SK-MEL-5 (cell line): ENCODE data around the gene PLXDC2. TPM values are rescaled to one million over a fixed set of nuclear protein-coding genes. Genes with fewer than 3 reads are reported as not detected.
"Not testable (repeated sequence)": the region's sequence is repeated elsewhere in the genome, so short reads cannot be mapped to it uniquely, and the experiment has no call there.

Experiments
- DNase-seq: peaks from one replicate; pipeline ENCODE4 v3.0.0-alpha.2; 2016; ENCODE audit warnings: low read depth, low spot score
- in situ Hi-C: cut with HindIII; loops from 2 replicates; pipeline ENCODE4 v1.10.0; 2016; ENCODE audit warnings: low sequenced_read_pairs, high pct_unique_total_duplicates, low pct_unique_long_range_greater_than_20kb
- total RNA-seq: library from RNA; depleted of rRNA; stranded (reverse); fragments of >200 nt; shearing (Covaris generic); gene quantifications from 2 replicates; pipeline ENCODE4 v1.2.3, GENCODE V29; 2014

PLXDC2 gene
- total RNA-seq, 1 experiment from 2014 or later = 0.03 TPM

DNA sequence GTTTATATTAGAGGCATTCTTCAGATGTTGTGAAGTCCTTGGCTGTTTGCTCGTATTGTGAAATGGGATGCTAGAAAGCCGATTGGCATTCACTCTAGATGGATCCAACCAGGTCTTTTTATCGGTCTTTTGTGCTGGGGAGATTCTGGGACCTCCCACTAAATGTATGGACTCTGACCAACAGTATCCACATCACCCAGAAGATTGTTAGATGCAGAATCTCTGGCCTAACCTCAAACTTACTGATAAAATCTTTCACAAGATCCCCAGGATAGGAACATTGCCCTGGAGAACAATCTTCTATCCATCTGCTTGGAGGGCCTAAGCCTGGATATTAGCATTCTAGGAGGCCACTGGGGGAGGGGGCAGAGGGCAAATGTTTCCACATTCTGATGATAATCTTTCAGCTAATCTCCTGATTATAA lies 160.9 kb downstream of the PLXDC2 start:
- no peak for DNase-seq
- in situ Hi-C loops = no loop called here

DNA sequence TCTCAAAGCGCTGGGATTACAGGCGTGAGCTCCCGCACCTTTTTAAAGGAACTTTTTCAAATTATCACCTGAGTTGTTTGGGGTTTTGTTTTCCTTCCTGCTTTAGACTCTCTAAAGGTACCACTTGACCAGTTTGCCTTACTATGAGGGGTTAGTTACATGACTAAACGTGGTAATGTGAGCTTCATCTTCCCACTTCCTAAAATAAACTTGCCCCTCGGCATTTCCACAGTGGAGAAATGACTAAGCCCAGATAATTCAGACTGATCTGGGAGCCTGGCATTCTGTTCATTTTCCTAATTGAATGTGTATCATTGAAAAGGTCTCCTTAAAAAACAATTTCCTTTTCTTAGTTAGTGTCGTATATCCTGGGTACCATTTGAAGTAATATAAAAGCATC lies 163.4 kb downstream of the PLXDC2 start:
- no peak for DNase-seq
- in situ Hi-C loops = no loop called here

GRCh38 chr10:19983880-19984565 lies 167.8 kb downstream of the PLXDC2 start:
- in situ Hi-C loops = no loop called here

DNA sequence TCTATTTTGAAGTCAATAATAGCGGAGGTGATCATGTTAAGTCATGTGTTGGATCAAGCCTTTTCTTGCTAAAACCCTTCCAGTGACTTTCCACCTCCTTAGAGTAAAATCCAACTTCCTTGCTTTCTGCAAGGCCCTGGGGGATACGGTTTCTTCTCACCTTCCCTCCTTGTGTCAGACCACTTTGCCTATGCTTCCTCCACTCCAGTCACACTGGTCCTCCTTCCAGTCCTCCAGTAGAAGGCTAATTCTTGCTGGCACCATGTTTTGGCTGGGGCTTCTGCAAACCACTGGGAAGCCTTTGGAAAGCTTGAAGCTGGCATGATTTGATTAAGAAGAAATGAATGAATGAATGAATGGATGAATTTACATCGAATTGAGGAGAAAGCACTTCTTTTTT lies 169.5 kb downstream of the PLXDC2 start:
- in situ Hi-C loops = no loop called here
- no peak for DNase-seq

More at GRCh38 chr10:19983880-19984565, 167.8 kb downstream of the PLXDC2 start:
- no peak for DNase-seq

DNA sequence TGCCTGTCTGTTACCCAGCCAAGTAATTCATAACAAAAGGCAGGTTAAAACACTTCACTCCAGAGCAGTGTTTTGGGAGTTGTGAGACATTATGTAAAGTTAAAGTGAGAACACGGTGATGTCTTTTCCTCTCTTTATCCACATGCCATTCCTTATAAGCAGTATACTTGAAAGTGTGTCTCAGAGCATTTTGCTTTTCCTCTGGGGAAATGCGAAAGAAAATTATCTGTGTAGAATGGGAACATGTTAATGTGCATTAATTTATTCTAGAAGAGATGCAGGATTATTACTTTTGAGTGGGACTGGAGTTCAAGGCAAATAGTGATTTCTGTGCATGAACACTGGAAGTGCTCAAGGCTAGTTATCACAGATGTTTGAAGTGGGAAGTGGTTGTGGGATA lies 170.4 kb downstream of the PLXDC2 start:
- no peak for DNase-seq
- in situ Hi-C loops = no loop called here

GRCh38 chr10:19987931-19988330 lies 171.7 kb downstream of the PLXDC2 start:
- in situ Hi-C loops = no loop called here

GRCh38 chr10:19993714-19994315 lies 177.6 kb downstream of the PLXDC2 start:
- no peak for DNase-seq
- in situ Hi-C loops = no loop called here

More at GRCh38 chr10:19987931-19988330, 171.7 kb downstream of the PLXDC2 start:
- DNase-seq = no peak

DNA sequence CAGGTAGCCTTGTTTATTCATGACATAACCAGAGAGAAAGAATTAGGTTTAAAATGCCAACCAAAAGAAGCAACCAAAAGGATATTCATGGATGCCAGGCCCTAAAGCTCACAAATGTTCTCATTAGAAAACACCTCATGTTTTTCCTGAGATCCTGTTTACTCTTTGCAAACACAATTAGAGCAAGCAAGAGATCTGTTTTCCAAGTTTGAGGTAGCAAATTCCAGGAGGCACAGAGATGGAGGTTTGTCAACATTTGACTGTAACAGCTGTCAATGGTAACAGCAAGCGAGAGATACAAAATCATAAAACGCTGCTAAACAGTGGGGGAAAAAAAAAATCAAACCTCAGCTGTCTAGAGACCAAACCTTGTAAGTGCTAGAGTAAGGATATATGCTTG lies 182.2 kb downstream of the PLXDC2 start:
- in situ Hi-C loops = no loop called here
- no peak for DNase-seq

DNA sequence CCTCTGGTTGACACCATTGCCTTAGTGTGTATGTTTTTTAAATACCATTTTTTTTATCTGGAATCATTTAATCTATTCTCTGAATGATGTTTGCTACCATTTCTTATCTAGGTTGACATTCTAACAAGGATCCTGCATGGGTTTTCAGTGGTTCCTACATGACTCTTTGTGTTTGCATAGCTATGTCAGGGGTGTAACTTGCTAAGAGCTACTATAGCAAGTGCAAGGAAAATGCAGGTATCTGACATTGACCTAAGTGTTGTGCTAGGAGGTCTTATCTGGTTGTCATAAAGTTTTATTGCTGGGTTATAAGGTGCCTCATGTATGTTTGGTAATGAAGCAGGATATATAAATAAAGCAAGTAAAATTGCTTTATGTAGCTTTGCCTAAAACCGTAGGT lies 183.2 kb downstream of the PLXDC2 start:
- in situ Hi-C loops = no loop called here
- no peak for DNase-seq

DNA sequence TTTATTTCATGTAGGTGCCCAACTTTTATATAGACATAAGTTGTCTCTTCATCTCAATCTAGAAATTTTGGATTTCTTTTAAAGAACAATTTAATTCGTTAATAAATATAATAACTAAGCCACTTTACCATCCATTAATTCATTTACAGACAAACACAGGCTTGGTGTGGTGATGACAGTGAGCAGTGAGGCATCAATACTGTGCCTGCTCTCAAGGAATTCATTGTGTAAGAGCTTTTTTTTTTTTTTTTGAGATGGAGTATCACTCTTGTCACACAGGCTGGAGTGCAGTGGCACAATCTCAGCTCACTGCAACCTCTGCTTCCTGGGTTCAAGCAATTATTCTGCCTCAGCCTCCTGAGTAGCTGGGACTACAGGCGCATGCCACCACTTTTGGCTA lies 185.8 kb downstream of the PLXDC2 start:
- in situ Hi-C loops, DNase-seq: not testable (repeated sequence)

DNA sequence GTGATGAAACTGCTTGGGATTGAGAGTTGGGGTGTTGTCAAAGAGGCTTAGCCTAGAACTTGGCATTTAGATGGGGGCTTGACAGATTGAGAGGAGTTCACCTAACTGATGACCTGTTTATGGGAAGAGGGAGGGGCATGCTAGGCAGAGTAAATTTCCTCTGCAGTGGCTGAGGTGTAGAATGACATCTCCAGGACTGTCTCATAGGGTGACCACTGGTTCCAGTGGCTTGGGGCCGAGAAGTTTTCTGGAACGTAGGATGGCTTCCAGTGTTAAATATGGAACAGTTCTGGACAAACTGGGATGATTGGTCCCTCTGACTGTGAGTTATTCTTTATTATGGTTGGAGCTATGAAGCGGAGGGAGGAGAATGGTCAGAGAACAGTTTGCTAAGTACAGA lies 186.4 kb downstream of the PLXDC2 start:
- in situ Hi-C loops = no loop called here
- DNase-seq = no peak

DNA sequence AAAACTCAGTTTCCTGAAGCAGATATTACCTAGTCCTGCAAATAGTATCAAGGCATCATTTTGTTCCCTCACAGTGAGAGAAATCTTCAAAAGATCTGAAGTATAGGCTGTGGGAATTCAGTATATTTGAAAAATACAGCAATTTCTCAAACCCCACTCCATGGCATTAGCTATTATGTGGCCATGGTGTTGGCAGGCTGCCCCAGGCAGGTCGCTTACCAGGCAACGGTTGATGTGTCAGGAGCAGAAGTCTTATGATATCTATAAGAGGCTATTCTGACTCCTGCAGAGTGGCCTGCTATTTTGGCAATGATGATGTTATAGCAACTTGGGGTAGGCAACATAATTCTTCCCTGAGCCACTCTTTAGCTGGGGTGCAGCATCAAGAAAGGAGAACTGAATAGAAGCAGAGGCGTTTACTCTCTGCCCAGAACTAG lies 187.9 kb downstream of the PLXDC2 start:
- DNase-seq = no peak
- in situ Hi-C loops = no loop called here

DNA sequence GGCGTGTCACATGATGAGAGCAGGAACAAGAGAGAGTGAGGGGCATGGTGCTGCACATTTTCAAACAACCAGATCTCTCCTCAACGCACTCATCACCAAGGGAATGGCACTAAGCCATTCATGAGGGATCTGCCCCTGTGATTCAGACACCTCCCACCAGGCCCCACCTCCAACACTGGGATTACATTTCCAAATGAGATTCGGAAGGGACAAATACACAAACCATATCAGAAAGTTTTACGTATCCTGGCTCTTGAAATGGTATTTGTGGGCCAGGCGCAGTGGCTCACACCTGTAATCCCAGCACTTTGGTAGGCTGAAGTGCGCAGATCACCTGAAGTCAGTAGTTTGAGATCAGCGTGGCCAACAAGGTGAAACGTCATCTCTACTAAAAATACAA lies 189.4 kb downstream of the PLXDC2 start:
- in situ Hi-C loops = no loop called here

GRCh38 chr10:20006169-20006870 lies 190.1 kb downstream of the PLXDC2 start:
- in situ Hi-C loops = no loop called here
- DNase-seq = no peak

More for the DNA sequence above, 189.4 kb downstream of the PLXDC2 start:
- no peak for DNase-seq

- in situ Hi-C loops = no loop called here
Observed at GRCh38 chr10:20007426-20007825, 191.2 kb downstream of the PLXDC2 start.

DNA sequence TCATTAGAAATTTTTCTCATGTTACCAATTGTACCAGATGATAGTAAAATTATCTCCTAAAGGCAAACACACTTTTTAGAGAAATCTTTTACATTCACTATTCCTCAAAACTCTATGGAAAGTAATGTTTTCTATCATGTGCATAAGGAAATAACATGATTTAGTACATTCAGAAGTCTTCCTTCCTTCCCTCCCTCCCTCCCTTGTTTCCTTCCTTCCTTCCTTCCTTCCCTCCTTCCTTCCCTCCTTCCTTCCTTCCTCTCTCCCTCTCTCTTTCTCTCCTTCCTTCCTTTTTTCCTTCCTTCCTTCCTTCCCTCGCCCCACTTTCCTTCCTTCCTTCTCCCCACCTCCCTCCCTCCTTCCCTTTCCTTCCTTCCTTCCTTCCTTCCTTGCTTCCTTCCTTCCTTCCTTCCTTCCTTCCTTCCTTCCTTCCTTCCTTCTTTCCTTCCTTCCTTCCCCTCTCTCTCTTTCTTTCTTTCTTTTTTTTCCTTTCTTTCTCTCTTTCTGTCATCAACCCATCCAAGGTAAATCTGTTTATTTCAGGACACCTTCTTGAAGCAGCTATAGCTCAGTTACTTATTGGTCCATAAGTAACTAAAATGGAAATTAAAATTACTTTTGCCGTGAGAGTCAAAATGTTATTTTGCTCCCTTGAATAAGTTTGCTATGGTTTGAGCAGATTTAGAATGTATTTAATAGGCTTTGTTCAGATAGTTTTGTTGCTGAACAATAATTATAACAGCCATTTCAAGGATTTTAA lies 197.9 kb downstream of the PLXDC2 start:
- DNase-seq = no peak
- in situ Hi-C loops = no loop called here

More at GRCh38 chr10:20007426-20007825, 191.2 kb downstream of the PLXDC2 start:
- no peak for DNase-seq

GRCh38 chr10:20017961-20018360 lies 201.7 kb downstream of the PLXDC2 start:
- no peak for DNase-seq
- in situ Hi-C loops = no loop called here

- DNase-seq = no peak
- in situ Hi-C loops = no loop called here
Observed at GRCh38 chr10:20020677-20021076, 204.4 kb downstream of the PLXDC2 start.
